ENCODE data around the gene ZNF462.

DNA sequence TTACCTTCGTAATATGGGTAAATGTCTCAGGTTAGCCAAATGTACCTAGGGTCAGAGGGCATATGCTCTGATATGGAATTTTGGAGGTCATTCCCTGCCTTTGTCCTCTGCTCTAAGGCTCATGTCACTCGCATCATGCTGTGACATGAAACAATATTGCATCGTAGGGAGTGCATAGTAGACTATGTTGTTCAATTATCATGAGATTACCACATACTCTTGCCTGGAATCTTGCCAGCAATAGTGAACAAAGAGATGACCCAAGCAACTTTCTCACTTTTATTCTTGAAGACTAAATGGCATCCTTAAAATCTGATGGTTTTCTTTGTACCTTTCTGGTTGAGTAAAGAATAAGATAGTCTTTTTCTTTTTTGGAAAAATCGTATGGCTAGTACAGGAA lies 27.6 kb downstream of the ZNF462 start:
- TF ChIP-seq, protein P1, sequence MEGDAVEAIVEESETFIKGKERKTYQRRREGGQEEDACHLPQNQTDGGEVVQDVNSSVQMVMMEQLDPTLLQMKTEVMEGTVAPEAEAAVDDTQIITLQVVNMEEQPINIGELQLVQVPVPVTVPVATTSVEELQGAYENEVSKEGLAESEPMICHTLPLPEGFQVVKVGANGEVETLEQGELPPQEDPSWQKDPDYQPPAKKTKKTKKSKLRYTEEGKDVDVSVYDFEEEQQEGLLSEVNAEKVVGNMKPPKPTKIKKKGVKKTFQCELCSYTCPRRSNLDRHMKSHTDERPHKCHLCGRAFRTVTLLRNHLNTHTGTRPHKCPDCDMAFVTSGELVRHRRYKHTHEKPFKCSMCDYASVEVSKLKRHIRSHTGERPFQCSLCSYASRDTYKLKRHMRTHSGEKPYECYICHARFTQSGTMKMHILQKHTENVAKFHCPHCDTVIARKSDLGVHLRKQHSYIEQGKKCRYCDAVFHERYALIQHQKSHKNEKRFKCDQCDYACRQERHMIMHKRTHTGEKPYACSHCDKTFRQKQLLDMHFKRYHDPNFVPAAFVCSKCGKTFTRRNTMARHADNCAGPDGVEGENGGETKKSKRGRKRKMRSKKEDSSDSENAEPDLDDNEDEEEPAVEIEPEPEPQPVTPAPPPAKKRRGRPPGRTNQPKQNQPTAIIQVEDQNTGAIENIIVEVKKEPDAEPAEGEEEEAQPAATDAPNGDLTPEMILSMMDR (IDR thresholded peaks at IDR 0.05; ENCODE audit: low read depth, low read length), result no peak
- TF ChIP-seq, protein P2, sequence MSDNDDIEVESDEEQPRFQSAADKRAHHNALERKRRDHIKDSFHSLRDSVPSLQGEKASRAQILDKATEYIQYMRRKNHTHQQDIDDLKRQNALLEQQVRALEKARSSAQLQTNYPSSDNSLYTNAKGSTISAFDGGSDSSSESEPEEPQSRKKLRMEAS (IDR thresholded peaks at IDR 0.05; ENCODE audit: low read depth, low read length), result no peak
- TF ChIP-seq POLR2A (IDR thresholded peaks at IDR 0.05; ENCODE audit: extremely low read depth, insufficient read length), result no peak
- TF ChIP-seq MYC (IDR thresholded peaks at IDR 0.05; ENCODE audit: low read depth, low read length), result no peak

All from NB4 (cell line).